D341Med (cell line): ENCODE results near the gene NRCAM.
A peak's percentile ranks its signal among the peaks of the same experiment; 100 is the strongest.
"Not testable (repeated sequence)": the region's sequence is repeated elsewhere in the genome, so short reads cannot be mapped to it uniquely, and the experiment has no call there.

Experiments
- DNase-seq: peaks from one replicate; pipeline ENCODE4 v3.0.0; 2012; ENCODE audit warnings: low spot score

Gene NRCAM

DNA sequence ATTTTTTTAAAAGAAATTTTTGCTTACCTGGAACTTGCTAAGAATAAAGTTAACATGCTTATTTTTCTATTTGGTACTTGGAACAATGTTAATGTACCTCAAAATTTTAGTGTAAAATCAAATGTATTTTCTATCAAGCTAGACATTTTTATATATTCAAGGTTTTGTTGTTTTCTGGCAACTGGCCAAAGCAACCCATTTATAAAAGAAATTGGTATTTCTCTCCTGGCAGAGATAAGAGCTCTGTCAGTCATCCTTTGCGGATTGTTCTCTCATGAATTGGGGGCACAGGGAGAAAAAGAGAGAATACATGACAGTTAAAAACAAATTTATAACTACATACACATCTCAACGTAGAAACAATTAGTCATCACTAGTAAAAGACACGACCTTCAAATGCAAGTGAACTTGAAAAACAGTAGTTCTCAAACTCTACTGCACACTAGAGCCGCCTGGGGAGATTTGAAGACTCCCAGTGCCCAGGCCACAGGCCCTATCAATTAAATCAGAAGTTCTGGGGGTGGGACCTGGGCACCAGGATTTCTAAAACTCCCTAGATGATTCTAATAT lies 173.7 kb downstream of the NRCAM start:
- DNase-seq = no peak

DNA sequence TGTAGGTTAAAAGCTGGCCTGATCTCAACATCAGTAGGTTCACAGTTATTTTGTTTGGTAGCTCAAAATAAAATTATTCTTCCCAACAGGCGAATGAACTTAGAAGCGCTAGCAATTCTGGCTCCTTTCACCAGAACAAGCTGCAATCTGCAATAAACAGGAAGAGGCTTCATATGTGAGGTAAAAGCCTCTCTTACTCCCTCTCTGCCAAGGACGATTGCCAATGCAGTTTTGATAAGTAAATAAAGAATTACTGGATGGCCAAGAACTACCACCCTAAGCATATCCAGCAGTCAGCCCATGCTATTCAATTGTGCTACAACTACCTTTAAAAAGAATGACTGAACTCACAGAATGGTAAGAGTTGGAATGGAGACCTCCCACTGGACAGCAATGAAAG lies 176.1 kb downstream of the NRCAM start:
- no peak for DNase-seq

DNA sequence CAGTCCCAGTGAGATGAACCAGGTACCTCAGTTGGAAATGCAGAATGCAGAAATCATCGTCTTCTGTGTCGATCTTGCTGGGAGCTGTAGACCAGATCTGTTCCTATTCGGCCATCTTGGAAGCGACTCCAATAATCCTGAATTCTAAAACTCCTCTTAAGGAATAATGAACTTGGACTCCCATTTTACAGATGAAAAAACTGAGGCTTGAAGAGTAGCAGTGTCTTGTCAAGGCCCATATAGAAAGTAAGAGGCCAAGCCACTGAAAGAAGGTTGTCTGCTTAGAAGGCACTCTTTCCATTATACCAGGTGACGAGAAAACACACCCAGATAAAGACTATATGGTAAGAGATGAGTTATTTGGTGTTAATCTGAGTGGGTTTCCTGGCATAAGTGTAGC lies 177.5 kb downstream of the NRCAM start:
- no peak for DNase-seq

DNA sequence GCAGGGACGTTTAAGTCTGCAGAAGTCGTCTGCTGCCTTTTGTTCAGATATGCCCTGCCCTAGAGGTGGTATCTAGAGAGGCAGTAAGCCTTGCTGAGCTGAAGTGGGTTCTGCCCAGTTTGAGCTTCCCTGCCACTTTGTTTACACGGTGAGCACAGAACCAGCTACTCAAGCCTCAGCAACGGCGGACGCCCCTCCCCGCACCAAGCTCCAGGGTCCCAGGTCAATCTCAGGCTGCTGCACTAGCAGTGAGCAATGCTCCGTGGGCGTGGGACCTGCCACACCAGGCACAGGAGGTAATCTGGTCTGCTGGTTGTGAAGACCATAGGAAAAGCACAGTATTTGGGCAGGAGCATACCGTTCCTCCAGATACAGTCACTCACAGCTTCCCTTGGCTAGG lies 178.0 kb downstream of the NRCAM start:
- DNase-seq = no peak

DNA sequence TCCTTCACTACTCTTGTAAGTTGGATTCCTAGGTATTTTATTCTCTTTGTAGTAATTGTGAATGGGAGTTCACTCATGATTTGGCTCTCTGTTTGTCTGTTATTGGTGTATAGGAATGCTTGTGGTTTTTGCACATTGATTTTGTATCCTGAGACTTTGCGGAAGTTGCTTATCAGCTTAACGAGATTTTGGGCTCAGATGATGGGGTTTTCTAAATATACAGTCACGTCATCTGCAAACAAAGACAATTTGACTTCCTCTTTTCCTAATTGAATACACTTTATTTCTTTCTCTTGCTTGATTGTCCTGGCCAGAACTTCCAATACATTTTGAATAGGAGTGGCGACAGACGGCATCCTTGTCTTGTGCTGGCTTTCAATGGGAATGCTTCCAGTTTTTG lies 181.8 kb downstream of the NRCAM start:
- DNase-seq = not testable (repeated sequence)

DNA sequence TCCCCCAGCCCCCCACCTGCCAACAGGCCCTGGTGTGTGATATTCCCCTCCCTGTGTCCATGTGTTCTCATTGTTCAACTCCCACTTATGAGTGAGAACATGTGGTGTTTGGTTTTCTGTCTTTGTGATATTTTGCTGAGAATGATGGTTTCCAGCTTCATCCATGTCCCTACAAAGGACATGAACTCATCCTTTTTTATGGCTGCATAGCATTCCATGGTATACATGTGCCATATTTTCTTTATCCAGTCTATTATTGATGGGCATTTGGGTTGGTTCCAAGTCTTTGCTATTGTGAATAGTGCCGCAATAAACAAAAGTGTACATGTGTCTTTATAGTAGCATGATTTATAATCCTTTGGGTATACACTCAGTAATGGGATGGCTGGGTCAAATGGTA lies 183.3 kb downstream of the NRCAM start:
- DNase-seq = not testable (repeated sequence)

DNA sequence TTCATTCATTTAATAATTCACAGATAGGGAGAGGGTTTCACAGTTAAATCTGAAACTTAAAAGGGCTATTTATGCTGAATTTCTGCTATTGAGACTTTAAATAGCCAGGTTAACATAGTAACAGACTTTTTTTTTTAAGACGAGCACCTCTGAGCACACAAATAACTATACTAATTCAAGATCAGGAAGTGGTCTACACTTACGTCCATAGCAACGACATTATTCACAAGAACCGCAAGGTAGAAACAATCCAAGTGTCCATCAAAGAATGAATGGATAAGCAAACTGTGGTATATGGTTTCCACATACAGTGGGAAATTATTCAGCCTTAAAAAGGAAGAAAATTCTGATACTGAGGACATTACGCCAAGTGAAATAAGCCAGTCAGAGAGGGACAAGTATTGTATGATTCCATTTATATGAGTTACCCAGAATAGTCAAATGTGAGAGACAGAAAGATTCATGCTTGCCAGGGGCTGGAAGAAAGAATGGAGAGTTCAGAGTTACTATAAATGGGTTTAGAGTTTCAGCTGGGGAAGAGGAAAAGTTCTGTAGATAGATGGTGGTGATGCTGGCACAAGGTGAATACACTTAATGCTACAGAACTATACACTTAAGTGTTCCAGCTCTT lies 185.7 kb downstream of the NRCAM start:
- no peak for DNase-seq

DNA sequence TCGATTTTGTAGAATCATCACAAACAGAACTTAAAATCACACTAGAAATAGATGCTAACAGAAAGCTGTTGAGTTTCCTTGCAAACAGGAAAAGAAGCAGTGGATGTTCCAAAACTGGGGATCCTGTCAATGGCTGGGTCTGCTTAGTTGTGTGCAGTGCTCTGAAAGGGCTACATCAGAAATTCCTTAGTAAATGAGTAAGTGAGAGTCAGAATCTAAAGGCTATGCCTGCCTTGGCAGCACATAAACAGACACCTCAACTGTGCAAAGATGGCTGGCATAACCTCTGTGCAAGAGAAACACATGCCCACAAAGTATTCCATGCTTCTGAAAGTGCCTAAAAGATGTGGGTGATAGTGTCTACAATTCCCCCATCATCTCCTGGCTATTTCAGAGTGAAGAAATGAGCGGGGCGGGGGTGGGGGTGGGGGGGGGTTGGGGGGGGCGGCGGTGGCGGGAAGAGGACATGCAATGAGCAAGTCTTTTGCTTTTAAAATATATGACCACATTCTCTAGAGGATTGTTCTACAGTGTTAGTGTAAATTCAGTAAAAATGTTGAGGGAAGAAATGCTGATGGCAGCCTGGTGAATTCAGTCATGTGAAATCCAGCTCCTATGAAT lies 187.9 kb downstream of the NRCAM start:
- DNase-seq = no peak

DNA sequence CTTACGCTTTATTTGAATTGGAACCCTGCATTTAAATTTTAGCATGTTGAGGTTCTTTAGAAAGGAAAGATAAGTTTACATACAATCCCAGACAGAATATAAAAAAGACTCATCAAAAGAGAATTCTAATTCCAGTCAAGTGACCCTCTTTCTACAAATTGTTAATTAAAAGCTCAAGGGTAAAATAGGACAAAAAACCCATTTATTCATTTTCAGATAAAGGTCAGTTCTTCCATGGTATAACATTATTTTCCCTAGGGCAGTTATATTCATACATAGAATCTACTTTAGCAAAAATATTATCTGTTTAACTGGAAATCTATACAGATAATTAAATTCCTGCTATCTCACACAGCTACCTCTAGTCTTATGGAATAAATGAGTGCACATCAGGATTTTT lies 188.6 kb downstream of the NRCAM start:
- no peak for DNase-seq

DNA sequence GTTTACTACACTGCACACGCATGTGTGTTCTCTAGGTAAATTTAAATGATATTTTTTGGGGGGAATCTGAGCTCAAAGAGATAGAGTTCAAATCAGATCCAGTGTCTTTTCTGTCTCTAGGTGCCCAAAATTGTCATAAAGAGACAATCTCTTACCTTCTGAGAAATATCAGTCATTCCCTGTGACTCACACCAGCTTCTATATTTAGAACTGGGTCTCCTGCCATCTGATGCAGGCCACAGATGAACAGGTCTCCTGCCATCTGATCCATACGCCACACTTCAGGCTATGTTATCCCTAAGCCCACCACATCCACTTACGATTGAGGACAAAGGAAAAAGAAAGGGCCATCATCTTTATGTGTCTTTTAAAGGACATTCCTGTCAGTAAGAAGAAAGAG lies 189.7 kb downstream of the NRCAM start:
- no peak for DNase-seq

DNA sequence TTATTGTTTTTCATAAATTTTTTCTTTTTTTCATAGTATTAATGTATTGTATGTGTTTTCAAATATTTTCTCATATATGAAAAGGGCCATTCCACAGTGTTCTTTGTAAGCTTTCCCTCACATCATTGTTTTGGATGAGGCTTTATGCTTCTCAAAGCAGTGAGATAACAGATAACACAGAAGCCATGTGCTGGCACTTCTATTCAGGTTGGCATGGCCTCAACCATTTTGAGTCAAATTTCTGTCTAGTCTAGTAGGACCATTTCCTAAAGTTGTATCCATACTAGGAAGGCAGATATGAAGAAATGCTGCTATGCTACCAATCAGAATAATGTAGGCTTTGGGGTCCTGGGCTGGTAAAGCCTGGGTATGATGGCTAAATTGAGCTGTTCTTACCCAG lies 190.2 kb downstream of the NRCAM start:
- no peak for DNase-seq

DNA sequence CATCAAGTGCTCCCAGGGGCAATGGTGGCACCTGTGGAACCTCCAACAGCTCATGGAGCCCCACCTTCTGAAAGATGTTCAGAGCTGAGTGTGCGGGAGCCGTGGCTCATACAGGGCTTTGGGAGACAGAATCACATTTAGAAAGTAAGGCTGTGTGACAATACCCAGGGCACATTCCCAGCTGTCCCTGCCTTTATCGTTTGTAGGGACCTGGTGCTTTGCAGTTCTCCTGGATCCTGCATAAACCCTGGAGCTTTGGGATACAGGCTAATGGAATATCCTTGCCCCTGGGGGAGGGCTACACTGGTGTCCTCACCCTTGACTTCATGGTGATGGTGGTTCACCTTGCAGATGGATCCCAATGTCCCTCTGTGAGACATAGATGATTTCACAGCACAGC lies 191.2 kb downstream of the NRCAM start:
- DNase-seq = no peak

DNA sequence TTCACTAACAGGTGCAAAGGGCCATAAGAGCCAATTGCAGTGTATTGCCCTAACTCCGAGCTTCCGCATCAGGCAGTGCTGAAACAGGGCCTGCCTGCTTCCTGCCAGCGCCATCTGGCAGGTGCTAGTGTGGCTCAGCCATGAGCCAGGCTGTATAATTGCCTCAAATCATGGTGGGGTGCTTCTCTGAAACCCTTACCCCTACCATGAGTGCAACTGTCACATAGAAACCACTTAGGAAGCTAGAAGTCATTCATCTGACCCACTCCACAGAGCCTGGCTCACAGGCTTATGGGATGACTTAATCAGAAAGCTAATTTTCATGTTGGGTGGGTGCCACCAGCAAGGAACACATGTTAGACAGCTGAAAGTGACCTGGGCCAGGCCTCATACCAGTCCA lies 192.8 kb downstream of the NRCAM start:
- DNase-seq = peak; percentile 41

DNA sequence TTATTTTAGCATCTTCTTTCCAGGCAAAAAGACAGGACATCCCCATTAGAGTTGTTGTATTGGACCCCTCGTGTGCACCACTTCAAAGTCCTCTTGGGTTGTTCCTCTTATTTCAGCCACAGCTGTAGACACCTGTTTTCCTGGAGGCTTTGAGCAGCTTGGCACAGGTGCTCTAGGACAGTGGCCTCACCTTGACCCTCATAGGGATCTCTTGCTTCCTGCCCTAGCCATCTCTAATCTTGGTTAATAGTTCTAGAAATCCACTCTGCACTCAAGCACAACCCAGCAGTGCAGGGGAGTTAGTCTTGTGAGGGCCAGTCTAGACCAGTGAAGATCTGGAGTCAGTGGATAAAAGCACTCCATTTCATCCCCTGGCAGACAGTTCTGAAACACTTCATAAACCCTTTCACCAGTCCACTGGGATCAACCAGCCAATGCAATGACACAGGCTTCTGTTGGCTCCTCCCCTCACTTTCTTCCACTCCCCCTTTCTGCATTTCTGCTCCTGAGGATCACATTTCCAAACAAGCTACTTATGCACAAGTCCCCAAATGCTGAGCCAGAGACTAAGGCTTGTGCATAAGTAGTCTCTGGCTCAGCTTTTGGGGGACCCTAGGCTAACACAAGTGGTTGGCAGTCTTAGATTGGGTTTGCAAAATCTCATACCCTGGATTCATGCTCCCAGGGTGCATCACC lies 194.5 kb downstream of the NRCAM start:
- no peak for DNase-seq

DNA sequence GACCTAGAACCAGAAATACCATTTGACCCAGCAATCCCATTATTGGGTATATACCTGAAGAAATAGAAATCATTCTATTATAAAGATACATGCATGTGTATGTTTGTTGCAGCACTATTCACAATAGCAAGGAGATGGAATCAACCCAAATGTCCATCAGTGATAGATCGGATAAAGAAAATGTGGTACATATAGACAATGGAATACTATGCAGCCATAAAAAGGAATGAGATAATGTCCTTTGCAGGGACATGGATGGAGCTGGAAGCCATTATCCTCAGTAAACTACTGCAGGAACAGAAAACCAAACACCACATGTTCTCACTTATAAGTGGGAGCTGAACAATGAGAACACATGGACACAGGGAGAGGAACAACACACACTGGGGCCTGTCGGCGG lies 196.8 kb downstream of the NRCAM start:
- DNase-seq = not testable (repeated sequence)

DNA sequence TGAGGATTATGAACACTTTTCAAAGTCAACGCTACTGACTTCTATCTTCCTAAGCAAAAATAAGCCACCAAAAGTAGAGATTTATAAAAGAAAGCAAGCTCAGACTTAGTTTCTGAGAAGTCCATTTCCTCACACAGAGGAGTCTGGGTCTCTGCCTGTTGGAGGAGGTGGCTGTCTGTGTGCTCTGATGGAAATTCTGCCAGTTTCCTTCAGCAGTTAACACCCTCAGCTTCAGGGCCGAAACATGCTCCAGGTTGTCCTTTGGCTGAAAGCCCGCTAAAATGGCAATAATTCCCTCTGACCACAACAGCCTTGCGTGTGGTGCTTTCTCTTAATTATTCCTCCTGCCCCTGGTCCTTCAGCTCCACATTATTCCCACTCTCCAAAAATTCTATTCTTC lies 198.3 kb downstream of the NRCAM start:
- DNase-seq = no peak

DNA sequence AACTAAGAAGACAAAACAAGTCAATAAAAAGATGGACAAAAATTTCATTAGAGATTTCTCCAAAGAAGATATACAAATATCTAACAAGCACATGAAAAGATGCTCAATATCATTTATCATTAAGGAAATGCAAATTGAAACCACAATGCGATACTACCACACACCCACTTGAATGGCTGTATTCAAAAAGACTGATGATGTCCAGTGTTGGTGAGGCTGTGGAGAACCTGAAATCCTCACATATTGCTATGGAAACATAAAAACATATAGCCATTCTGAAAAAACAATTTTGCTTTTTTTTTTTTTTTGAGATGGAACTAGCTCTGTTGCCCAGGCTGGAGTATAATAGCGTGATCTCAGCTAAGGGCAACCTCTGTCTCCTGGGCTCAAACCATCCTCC lies 202.0 kb downstream of the NRCAM start:
- no peak for DNase-seq

DNA sequence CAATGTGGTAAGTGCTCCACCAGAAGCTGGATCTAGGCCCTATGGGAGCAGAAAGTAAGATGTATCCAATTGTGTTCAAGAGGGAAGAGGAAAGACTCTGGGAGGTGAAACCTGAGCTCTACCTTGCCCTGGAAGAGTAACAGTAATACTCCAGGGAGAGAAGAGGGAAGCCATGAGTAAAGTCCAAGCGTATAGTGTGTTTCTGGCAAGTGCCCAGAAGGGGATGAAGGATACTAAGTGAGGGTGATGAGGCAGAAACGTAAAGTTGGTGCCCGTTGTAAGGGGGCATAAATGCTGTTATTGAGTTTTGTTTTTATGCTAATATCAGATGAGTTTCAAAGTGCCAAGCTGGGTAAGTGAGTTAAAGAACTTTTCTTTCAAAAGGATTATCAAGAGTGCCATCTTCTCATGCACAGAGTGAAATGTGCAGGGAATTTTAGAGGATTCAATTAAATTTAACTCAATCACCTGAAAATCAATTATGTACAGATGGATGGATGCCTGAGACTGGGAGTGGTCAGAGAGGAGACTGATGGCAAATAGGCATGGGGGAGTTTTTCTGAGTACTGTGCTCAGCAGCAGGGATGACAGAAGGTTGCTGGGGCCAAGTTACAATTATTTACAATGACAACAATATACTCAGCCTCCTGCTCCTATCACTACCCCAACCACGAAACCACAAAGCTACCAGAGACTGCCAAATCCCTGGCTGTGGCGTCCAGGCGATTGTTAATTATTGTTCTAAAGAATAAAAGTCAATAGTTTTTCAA lies 202.8 kb downstream of the NRCAM start:
- DNase-seq = no peak

DNA sequence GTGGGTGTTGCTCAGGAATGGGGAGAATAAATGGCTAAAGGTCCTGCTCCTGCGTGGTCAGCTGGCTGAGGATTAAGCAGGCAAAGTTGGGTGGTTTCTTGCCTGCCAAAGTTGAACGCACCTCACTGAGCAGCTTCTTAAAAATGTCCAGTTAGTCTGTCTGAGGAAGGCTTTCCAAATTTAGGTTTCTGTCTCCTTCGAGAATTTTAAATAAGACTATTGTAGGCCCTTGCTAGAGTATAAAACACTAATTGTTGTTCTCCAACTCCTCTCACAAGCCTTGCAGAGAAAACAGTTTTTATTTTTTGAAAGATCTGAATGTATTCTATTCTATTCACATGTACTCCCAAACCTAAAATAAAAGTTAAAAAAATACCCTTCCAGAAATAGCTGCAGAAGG lies 204.1 kb downstream of the NRCAM start:
- no peak for DNase-seq

DNA sequence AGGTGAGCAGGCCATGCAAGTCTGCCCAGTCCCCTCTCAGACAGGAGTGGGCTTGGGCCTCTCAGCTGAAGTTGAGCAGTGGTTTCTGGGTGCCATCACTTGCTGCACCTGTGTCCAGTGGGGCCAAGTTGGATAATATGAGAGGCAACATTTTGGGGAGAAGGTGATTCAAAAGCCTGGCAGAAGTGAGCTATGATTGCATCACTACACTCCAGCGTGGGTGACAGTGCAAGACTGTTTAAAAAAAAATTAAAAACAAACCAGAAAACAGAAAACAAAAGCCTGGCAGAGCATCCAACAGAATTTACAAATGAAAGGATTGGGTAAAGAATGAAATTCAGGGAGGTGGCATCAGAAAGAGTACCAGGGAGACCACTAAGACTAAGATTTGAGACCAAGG lies 204.5 kb downstream of the NRCAM start:
- DNase-seq = no peak

DNA sequence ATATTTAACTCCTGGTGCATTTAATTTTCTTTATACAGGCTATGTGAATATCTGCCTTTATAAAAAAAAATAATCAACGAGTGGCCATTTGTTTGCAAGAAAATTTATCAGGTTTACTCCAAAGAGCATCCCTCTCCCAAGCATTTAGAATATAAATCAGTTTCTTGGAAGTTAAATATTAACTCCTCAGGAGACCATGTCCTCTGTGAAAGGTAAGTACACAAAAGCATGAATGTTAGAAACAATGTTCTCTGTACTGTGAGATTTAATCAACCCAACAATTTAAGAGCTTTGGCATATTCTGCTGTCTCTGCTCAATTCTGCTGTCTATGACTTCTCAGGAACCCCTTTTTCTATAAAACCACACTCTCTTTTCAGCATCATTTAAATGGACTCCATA lies 206.8 kb downstream of the NRCAM start:
- no peak for DNase-seq

DNA sequence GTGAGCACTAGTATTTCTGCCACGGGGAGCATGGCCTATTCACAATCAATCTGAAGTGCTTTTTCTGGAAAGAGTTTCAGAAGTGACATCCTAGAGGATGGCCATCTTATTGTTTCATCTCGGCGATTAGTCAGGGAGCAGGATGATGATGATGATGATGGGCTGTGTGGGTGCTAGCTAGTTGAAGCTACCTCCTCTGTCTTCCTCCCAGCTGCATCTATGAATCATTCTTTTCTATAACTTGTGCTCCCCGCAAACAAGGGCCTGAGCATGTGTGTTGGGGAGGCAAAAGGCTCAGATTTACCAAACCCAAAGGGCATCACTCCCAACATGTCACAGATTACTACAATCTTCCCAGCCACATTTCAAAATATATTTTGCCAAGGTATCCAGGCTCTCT lies 207.4 kb downstream of the NRCAM start:
- DNase-seq = no peak

DNA sequence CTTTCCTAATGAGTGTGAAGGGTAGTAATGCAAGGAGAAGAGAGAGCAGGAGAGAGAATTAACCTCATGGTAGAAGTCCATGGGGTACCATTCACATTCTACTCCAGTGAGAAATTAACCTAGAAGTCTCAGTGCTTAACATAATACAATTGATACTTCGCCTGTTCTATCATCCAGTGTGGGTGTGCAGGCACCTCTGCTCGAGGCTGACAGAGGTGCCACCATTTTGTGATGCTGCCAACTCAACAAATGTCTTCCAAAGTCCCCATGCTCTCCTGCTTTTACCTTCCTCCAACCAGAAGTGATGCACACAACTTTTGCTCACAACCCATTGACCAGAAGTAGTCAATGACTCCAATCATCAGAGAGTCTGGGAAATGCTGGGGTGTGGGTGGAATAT lies 207.8 kb downstream of the NRCAM start:
- DNase-seq = no peak
